ENCODE results near the gene EPAS1.

GRCh38 chr2:46273919-46274318, 23.3 kb upstream of the EPAS1 start:
- TF ChIP-seq CTCF (IDR thresholded peaks at IDR 0.05; ENCODE audit: low read length) (no peak), EZH2 (optimal IDR thresholded peaks at IDR 0.05; ENCODE audit: low read depth, low read length) (no peak)

All from MM.1S (cell line).